Activated T-helper 1 cell treated with anti-CD3 and anti-CD28 coated beads, Interleukin-12 subunit alpha, Interleukin-12 subunit beta, Interleukin-2, Interleukin-4 antibody, amounts not matched to agents 30 ng/mL and 10 ng/mL and 1 ng/mL, durations not matched to agents 14 hours and 24 hours and 36 hours (primary cell): Measurements from ENCODE around the gene HBB. TPM values are rescaled to one million over a fixed set of nuclear protein-coding genes. Genes with fewer than 3 reads are reported as not detected.
"Not testable (repeated sequence)": the region's sequence is repeated elsewhere in the genome, so short reads cannot be mapped to it uniquely, and the experiment has no call there.

Experiments used
- DNase-seq: peaks from one replicate; pipeline ENCODE4 v3.0.0; 2021; ENCODE audit warnings: low spot score
- H3K27ac Mint-ChIP-seq: one replicate; pipeline ENCODE4 v1.8.0; 2021; ENCODE audit warnings: mild to moderate bottlenecking, mixed read lengths
- H3K27me3 Mint-ChIP-seq: one replicate; pipeline ENCODE4 v1.8.0; 2022; ENCODE audit warnings: mild to moderate bottlenecking, moderate library complexity, mixed read lengths; ENCODE audit not compliant: insufficient read depth
- H3K36me3 Mint-ChIP-seq: one replicate; pipeline ENCODE4 v1.8.0; 2021; ENCODE audit warnings: low read depth, mixed read lengths
- H3K4me1 Mint-ChIP-seq: one replicate; pipeline ENCODE4 v1.8.0; 2021; ENCODE audit warnings: low read depth, mixed read lengths
- H3K4me3 Mint-ChIP-seq: one replicate; pipeline ENCODE4 v1.8.0; 2021; ENCODE audit warnings: mild to moderate bottlenecking, moderate library complexity, mixed read lengths
- H3K9me3 Mint-ChIP-seq: one replicate; pipeline ENCODE4 v1.8.0; 2021; ENCODE audit warnings: mixed read lengths
- intact Hi-C: fragments of 100-400 bp; cut with micrococcal nuclease; formaldehyde crosslinking; loops from one replicate; pipeline ENCODE4 v1.15.1; 2024
- total RNA-seq: library from RNA; stranded (reverse); gene quantifications from 2 replicates; pipeline ENCODE4 v1.2.3, GENCODE V29; 2022

HBB gene
- total RNA-seq, 1 donor from 2014 or later: not detected

- H3K4me3 Mint-ChIP-seq, DNase-seq, H3K27me3 Mint-ChIP-seq, intact Hi-C loops, H3K27ac Mint-ChIP-seq, H3K36me3 Mint-ChIP-seq, H3K9me3 Mint-ChIP-seq, H3K4me1 Mint-ChIP-seq: not testable (repeated sequence)
These were observed 26.6 kb upstream of the HBB start for GRCh38 chr11:5253440-5253839.

GRCh38 chr11:5252919-5253265 lies 26.0 kb upstream of the HBB start:
- H3K9me3 Mint-ChIP-seq: no peaks in the 10 kb centered on the region
- intact Hi-C loops: no loop called here
- no peak for DNase-seq
- no peaks in the 10 kb centered on the region for H3K27me3 Mint-ChIP-seq
- no peaks in the 10 kb centered on the region for H3K4me1 Mint-ChIP-seq
- H3K36me3 Mint-ChIP-seq: no peaks in the 10 kb centered on the region
- H3K27ac Mint-ChIP-seq: no peak overlapping the region
- H3K4me3 Mint-ChIP-seq: no peak overlapping the region

GRCh38 chr11:5252192-5252918 lies 25.5 kb upstream of the HBB start:
- Mint-ChIP-seq H3K4me1 (no peaks in the 10 kb centered on the region), H3K27me3 (no peaks in the 10 kb centered on the region), H3K36me3 (no peaks in the 10 kb centered on the region), H3K9me3 (no peaks in the 10 kb centered on the region), H3K4me3 (no peak overlapping the region), H3K27ac (no peak overlapping the region)
- no peak for DNase-seq
- intact Hi-C loops: no loop called here

- no peak for DNase-seq
- Mint-ChIP-seq H3K4me3 (no peak overlapping the region), H3K9me3 (no peaks in the 10 kb centered on the region), H3K27ac (no peak overlapping the region), H3K4me1 (no peaks in the 10 kb centered on the region), H3K36me3 (no peaks in the 10 kb centered on the region), H3K27me3 (no peaks in the 10 kb centered on the region)
- intact Hi-C loops: no loop called here
These were observed 24.9 kb upstream of the HBB start for GRCh38 chr11:5251746-5252145.

GRCh38 chr11:5250543-5251204 lies 23.8 kb upstream of the HBB start:
- intact Hi-C loops: no loop called here
- H3K36me3 Mint-ChIP-seq: no peaks in the 10 kb centered on the region
- H3K9me3 Mint-ChIP-seq: no peaks in the 10 kb centered on the region
- H3K4me3 Mint-ChIP-seq: no peak overlapping the region
- no peaks in the 10 kb centered on the region for H3K27me3 Mint-ChIP-seq
- no peaks in the 10 kb centered on the region for H3K4me1 Mint-ChIP-seq
- DNase-seq: no peak
- H3K27ac Mint-ChIP-seq: no peak overlapping the region

- H3K36me3 Mint-ChIP-seq: not testable (repeated sequence)
These were observed 23.0 kb upstream of the HBB start, which contains the start of gene HBG1 for GRCh38 chr11:5249807-5250396. HBG1 (minus strand) TSS chr11:5249857; CDS start chr11:5249804, 53 bp downstream.

GRCh38 chr11:5248498-5248897 lies 21.6 kb upstream of the HBB start:
- H3K4me1 Mint-ChIP-seq, intact Hi-C loops, DNase-seq, H3K4me3 Mint-ChIP-seq, H3K27ac Mint-ChIP-seq, H3K36me3 Mint-ChIP-seq, H3K27me3 Mint-ChIP-seq, H3K9me3 Mint-ChIP-seq: not testable (repeated sequence)

More at GRCh38 chr11:5249807-5250396, 23.0 kb upstream of the HBB start, which contains the start of gene HBG1:
- H3K9me3 Mint-ChIP-seq, intact Hi-C loops, H3K27ac Mint-ChIP-seq, H3K4me1 Mint-ChIP-seq, DNase-seq, H3K4me3 Mint-ChIP-seq, H3K27me3 Mint-ChIP-seq: not testable (repeated sequence)

- H3K4me1 Mint-ChIP-seq: no peaks in the 10 kb centered on the region
- H3K36me3 Mint-ChIP-seq: no peaks in the 10 kb centered on the region
- peaks cover 2% of the 10 kb centered on the region for H3K27me3 Mint-ChIP-seq
- no peak for DNase-seq
- no peak overlapping the region for H3K4me3 Mint-ChIP-seq
- no peak overlapping the region for H3K27ac Mint-ChIP-seq
- intact Hi-C loops: no loop called here
- H3K9me3 Mint-ChIP-seq: no peaks in the 10 kb centered on the region
These were observed 20.8 kb upstream of the HBB start for GRCh38 chr11:5247472-5248192.

- intact Hi-C loops: no loop called here
- H3K27ac Mint-ChIP-seq: no peak overlapping the region
- no peak overlapping the region for H3K4me3 Mint-ChIP-seq
- DNase-seq: no peak
- peaks cover 2% of the 10 kb centered on the region for H3K27me3 Mint-ChIP-seq
- H3K4me1 Mint-ChIP-seq: no peaks in the 10 kb centered on the region
- no peaks in the 10 kb centered on the region for H3K36me3 Mint-ChIP-seq
- H3K9me3 Mint-ChIP-seq: no peaks in the 10 kb centered on the region
These were observed 20.1 kb upstream of the HBB start for GRCh38 chr11:5246772-5247471.

- no peaks in the 10 kb centered on the region for H3K36me3 Mint-ChIP-seq
- intact Hi-C loops: no loop called here
These were observed 18.3 kb upstream of the HBB start for GRCh38 chr11:5245155-5245554.

GRCh38 chr11:5243816-5244180 lies 16.9 kb upstream of the HBB start:
- H3K27me3 Mint-ChIP-seq: peaks cover 2% of the 10 kb centered on the region
- no peaks in the 10 kb centered on the region for H3K9me3 Mint-ChIP-seq
- no peaks in the 10 kb centered on the region for H3K36me3 Mint-ChIP-seq
- H3K27ac Mint-ChIP-seq: no peak overlapping the region
- intact Hi-C loops: no loop called here
- DNase-seq: no peak
- H3K4me3 Mint-ChIP-seq: no peak overlapping the region
- no peaks in the 10 kb centered on the region for H3K4me1 Mint-ChIP-seq

More at GRCh38 chr11:5245155-5245554, 18.3 kb upstream of the HBB start:
- H3K9me3 Mint-ChIP-seq: no peaks in the 10 kb centered on the region
- no peak overlapping the region for H3K27ac Mint-ChIP-seq
- H3K4me3 Mint-ChIP-seq: no peak overlapping the region
- DNase-seq: no peak
- H3K27me3 Mint-ChIP-seq: peaks cover 2% of the 10 kb centered on the region
- H3K4me1 Mint-ChIP-seq: no peaks in the 10 kb centered on the region

GRCh38 chr11:5242933-5243815 lies 16.3 kb upstream of the HBB start:
- Mint-ChIP-seq H3K27me3 (peaks cover 2% of the 10 kb centered on the region), H3K4me1 (no peaks in the 10 kb centered on the region), H3K36me3 (no peaks in the 10 kb centered on the region), H3K27ac (no peak overlapping the region), H3K9me3 (no peaks in the 10 kb centered on the region), H3K4me3 (no peak overlapping the region)
- DNase-seq: no peak
- intact Hi-C loops: no loop called here
